Progenitor cell of endocrine pancreas (in vitro differentiated cells): ENCODE results near the gene LENG8. TPM values are rescaled to one million over a fixed set of nuclear protein-coding genes. Genes with fewer than 3 reads are reported as not detected.

ENCODE experiments used
- DNase-seq: peaks from one replicate; pipeline ENCODE4 v3.0.0; 2021; ENCODE audit warnings: low spot score; ENCODE audit not compliant: unreplicated experiment
- H3K27ac Mint-ChIP-seq: 2 replicates; pipeline ENCODE4 v1.8.0; 2021; ENCODE audit warnings: mild to moderate bottlenecking, moderate library complexity, mixed read lengths
- H3K27me3 Mint-ChIP-seq: 2 replicates; pipeline ENCODE4 v1.8.0; 2021; ENCODE audit warnings: mixed read lengths
- H3K36me3 Mint-ChIP-seq: 2 replicates; pipeline ENCODE4 v1.8.0; 2022; ENCODE audit warnings: mixed read lengths; ENCODE audit not compliant: insufficient read depth
- H3K4me1 Mint-ChIP-seq: 2 replicates; pipeline ENCODE4 v1.8.0; 2021; ENCODE audit warnings: low read depth, mixed read lengths
- H3K4me3 Mint-ChIP-seq: 2 replicates; pipeline ENCODE4 v1.8.0; 2021; ENCODE audit warnings: low read depth, mild to moderate bottlenecking, moderate library complexity, mixed read lengths
- H3K9me3 Mint-ChIP-seq: 2 replicates; pipeline ENCODE4 v1.8.0; 2021; ENCODE audit warnings: low read depth, mixed read lengths
- total RNA-seq: library from RNA; stranded (reverse); gene quantifications from 2 replicates; pipeline ENCODE4 v1.2.1, GENCODE V29; 2021
- TF ChIP-seq, protein P1 (sequence below): fragments of 200-600 bp; sonication (generic); IDR thresholded peaks from one replicate; pipeline ENCODE4 v1.5.0; 2021; ENCODE audit warnings: antibody characterized with exemption, mild to moderate bottlenecking; ENCODE audit not compliant: unreplicated experiment

Gene LENG8
- total RNA-seq, 1 donor from 2014 or later = 210 TPM

DNA sequence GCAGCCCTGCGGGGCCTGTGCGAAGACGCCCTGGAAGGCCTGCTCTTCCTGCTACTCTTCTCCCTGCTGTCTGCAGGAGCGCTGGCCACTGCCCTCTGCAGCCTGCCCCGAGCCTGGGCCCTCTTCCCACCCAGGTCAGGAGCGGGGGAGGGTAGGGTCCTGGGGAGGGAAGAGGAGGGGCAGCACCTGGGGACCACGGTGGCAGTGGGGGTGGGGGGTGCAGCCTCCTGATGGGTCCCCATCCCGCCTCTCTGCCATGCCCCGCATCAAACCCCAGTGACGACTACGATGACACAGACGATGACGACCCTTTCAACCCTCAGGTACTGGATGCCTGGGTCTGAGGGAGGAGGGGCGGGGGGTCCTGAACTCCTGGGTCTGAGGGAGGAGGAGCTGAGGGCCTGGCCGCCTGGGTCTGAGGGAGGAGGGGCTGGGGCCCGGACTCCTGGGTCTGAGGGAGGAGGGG, 13.4 kb upstream of the LENG8 start:
- peaks cover 16% of the 10 kb centered on the region for H3K27me3 Mint-ChIP-seq
- H3K4me1 Mint-ChIP-seq = peaks cover 4% of the 10 kb centered on the region
- peaks cover 6% of the 10 kb centered on the region for H3K36me3 Mint-ChIP-seq
- DNase-seq = no peak
- H3K9me3 Mint-ChIP-seq = no peaks in the 10 kb centered on the region
- no peak overlapping the region for H3K27ac Mint-ChIP-seq
- no peak overlapping the region for H3K4me3 Mint-ChIP-seq
- TF ChIP-seq, protein P1, sequence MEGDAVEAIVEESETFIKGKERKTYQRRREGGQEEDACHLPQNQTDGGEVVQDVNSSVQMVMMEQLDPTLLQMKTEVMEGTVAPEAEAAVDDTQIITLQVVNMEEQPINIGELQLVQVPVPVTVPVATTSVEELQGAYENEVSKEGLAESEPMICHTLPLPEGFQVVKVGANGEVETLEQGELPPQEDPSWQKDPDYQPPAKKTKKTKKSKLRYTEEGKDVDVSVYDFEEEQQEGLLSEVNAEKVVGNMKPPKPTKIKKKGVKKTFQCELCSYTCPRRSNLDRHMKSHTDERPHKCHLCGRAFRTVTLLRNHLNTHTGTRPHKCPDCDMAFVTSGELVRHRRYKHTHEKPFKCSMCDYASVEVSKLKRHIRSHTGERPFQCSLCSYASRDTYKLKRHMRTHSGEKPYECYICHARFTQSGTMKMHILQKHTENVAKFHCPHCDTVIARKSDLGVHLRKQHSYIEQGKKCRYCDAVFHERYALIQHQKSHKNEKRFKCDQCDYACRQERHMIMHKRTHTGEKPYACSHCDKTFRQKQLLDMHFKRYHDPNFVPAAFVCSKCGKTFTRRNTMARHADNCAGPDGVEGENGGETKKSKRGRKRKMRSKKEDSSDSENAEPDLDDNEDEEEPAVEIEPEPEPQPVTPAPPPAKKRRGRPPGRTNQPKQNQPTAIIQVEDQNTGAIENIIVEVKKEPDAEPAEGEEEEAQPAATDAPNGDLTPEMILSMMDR = no peak

DNA sequence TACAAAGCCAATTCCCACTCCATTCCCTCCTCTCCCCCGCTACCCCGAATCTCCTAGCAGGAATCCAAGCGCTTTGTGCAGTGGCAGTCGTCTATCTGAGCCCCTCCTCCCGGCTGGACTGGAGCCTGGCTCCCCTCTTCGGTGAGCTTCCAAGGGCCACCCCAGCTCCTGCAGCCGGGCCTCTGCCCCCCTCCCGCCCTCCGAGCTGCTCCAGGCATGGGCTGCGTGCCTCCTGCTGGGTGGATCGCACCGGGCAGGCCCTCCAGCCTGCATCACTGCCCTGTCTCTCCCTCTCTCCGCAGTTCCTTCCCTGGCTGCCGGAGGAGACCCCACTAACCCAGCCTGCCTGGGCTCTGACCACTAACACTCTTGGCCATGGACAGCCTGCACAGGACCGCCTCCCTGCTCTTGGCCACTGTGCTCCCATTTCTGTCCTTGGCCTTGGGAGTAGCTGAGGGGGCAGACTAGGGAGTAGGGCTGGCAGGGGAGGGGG, 12.9 kb upstream of the LENG8 start:
- peaks cover 15% of the 10 kb centered on the region for H3K27me3 Mint-ChIP-seq
- H3K4me3 Mint-ChIP-seq = no peak overlapping the region
- no peak for DNase-seq
- H3K9me3 Mint-ChIP-seq = no peaks in the 10 kb centered on the region
- TF ChIP-seq, protein P1 = no peak
- peaks cover 6% of the 10 kb centered on the region for H3K36me3 Mint-ChIP-seq
- H3K4me1 Mint-ChIP-seq = peaks cover 3% of the 10 kb centered on the region
- H3K27ac Mint-ChIP-seq = peak overlapping the region; percentile 37

DNA sequence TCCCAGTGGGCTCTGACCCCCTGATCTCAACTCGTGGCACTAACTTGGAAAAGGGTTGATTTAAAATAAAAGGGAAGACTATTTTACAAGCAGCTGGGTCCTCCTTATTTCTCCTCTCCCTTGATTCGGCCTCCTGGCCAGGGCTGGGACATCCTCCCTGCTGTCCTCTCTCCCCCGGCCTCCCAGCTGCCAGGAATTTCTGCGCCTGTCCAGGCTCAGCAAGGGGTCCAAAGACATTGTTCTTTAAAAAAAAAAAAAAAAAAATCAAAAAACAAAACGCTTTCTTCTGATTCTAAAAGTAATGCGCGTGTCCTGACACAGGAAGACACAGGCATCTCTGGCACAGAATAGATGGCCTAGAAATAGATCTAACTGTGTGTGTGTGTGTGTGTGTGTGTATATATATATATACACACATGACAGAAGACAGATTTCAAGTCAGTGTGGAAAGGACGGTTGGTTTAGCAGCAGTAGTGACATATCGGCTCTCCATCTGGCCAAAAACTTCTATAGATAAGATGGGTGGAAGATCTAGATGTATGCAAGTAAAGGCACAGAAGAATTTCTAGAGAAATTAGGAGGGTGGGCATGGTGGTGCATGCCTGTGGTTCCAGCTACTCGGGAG, 12.3 kb upstream of the LENG8 start:
- no peaks in the 10 kb centered on the region for H3K9me3 Mint-ChIP-seq
- no peak overlapping the region for H3K27ac Mint-ChIP-seq
- TF ChIP-seq, protein P1 = no peak
- no peaks in the 10 kb centered on the region for H3K4me1 Mint-ChIP-seq
- peaks cover 9% of the 10 kb centered on the region for H3K27me3 Mint-ChIP-seq
- H3K36me3 Mint-ChIP-seq = peaks cover 6% of the 10 kb centered on the region
- no peak overlapping the region for H3K4me3 Mint-ChIP-seq
- DNase-seq = no peak

DNA sequence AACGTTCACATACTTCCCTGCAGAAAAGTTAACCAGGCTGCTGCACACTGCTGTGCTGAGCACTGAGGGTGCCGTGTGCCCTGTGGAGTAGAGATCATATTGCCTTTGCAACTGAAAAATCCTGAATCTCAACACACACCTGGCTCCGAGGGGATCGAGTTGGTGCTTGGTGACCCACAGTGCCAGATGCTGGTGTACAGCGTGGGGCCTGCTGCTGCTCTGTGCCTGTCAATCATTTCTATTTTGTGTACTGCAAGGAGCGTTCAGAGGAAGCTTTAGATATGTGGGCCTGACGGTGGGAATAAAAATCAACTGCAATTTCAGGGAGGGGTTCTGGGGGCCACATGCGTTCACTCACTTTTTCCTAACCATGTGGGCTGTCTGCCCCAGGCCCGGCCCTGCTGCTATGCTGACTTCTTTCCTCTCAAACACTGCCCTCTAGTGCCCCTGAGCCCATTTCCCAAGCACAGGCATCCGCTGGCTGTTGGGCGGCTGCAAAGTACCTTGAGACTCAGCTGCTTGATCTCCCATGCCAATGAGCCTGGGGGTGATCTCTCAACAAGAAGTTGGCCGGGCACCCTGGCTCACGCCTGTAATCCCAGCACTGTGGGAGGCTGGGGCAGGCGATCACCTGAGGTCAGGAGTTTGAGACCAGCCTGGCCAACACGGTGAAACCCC, 9.7 kb upstream of the LENG8 start:
- H3K36me3 Mint-ChIP-seq = peaks cover 8% of the 10 kb centered on the region
- no peaks in the 10 kb centered on the region for H3K9me3 Mint-ChIP-seq
- H3K27me3 Mint-ChIP-seq = no peaks in the 10 kb centered on the region
- TF ChIP-seq, protein P1 = peak; percentile 61
- no peaks in the 10 kb centered on the region for H3K4me1 Mint-ChIP-seq
- DNase-seq = no peak
- H3K4me3 Mint-ChIP-seq = no peak overlapping the region
- H3K27ac Mint-ChIP-seq = no peak overlapping the region

DNA sequence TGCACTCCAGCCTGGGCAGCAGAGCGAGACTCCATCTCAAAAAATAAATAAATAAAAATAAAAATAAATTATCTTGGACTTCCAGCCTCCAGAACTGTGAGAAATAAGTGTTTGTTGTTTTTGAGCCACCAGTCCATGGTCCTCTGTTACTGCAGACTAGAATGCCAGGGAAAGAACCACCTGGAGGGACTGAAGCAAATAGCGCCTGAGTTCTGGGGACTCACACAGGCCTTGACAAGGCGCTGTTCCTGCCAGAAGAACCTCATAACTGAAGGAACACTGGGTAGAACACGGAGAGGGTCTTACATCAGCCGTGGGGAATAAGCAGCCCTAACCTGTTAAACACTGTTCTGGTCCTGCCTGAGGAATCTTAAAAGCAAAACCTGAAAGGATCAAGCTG, 8.4 kb upstream of the LENG8 start:
- Mint-ChIP-seq H3K9me3 (no peaks in the 10 kb centered on the region), H3K36me3 (peaks cover 12% of the 10 kb centered on the region), H3K27ac (no peak overlapping the region), H3K4me3 (no peak overlapping the region), H3K27me3 (no peaks in the 10 kb centered on the region), H3K4me1 (no peaks in the 10 kb centered on the region)
- DNase-seq = no peak
- TF ChIP-seq, protein P1 = no peak
